ENCODE results near the gene ADAMTS14. TPM values are rescaled to one million over a fixed set of nuclear protein-coding genes. Genes with fewer than 3 reads are reported as not detected.

The ADAMTS14 gene
- total RNA-seq, 2 experiments from 2014 or later, result not detected

- DNase-seq, result no peak
- Mint-ChIP-seq H3K4me1 (ENCODE audit: low read depth) (peaks cover 2% of the 10 kb centered on the region), H3K27me3 (peaks cover 2% of the 10 kb centered on the region), H3K27ac (no peak overlapping the region), H3K9me3 (no peaks in the 10 kb centered on the region), H3K4me3 (no peak overlapping the region), H3K36me3 (no peaks in the 10 kb centered on the region)
- POLR2A ChIA-PET, result no interaction called here
- intact Hi-C loops (cut with micrococcal nuclease), result no loop called here
- CTCF ChIA-PET, result no interaction called here
Measured at GRCh38 chr10:70680899-70681730, 8.8 kb downstream of the ADAMTS14 start.

GRCh38 chr10:70681731-70682005 lies 9.4 kb downstream of the ADAMTS14 start:
- CTCF ChIA-PET, result no interaction called here
- Mint-ChIP-seq H3K36me3 (no peaks in the 10 kb centered on the region), H3K9me3 (no peaks in the 10 kb centered on the region), H3K27ac (no peak overlapping the region), H3K27me3 (no peaks in the 10 kb centered on the region), H3K4me1 (ENCODE audit: low read depth) (peaks cover 2% of the 10 kb centered on the region), H3K4me3 (no peak overlapping the region)
- DNase-seq, result no peak
- POLR2A ChIA-PET, result no interaction called here
- intact Hi-C loops (cut with micrococcal nuclease), result no loop called here

GRCh38 chr10:70682920-70683600 lies 10.8 kb downstream of the ADAMTS14 start:
- Mint-ChIP-seq H3K27ac (no peak overlapping the region), H3K4me3 (no peak overlapping the region), H3K9me3 (no peaks in the 10 kb centered on the region), H3K36me3 (no peaks in the 10 kb centered on the region), H3K27me3 (no peaks in the 10 kb centered on the region), H3K4me1 (ENCODE audit: low read depth) (no peaks in the 10 kb centered on the region)
- ChIA-PET CTCF (no interaction called here), POLR2A (no interaction called here)
- peak; percentile 17 for DNase-seq
- intact Hi-C loops (cut with micrococcal nuclease), result no loop called here

GRCh38 chr10:70683601-70683934 lies 11.3 kb downstream of the ADAMTS14 start:
- intact Hi-C loops (cut with micrococcal nuclease), result no loop called here
- DNase-seq, result no peak
- Mint-ChIP-seq H3K27me3 (no peaks in the 10 kb centered on the region), H3K36me3 (no peaks in the 10 kb centered on the region), H3K4me1 (ENCODE audit: low read depth) (no peaks in the 10 kb centered on the region), H3K9me3 (no peaks in the 10 kb centered on the region), H3K27ac (no peak overlapping the region), H3K4me3 (no peak overlapping the region)
- ChIA-PET POLR2A (no interaction called here), CTCF (no interaction called here)

GRCh38 chr10:70683940-70684339 lies 11.6 kb downstream of the ADAMTS14 start:
- Mint-ChIP-seq H3K4me3 (no peak overlapping the region), H3K9me3 (no peaks in the 10 kb centered on the region), H3K27me3 (no peaks in the 10 kb centered on the region), H3K4me1 (ENCODE audit: low read depth) (no peaks in the 10 kb centered on the region), H3K27ac (no peak overlapping the region), H3K36me3 (no peaks in the 10 kb centered on the region)
- ChIA-PET POLR2A (no interaction called here), CTCF (no interaction called here)
- no peak for DNase-seq
- intact Hi-C loops (cut with micrococcal nuclease), result no loop called here

- no peak for DNase-seq
- Mint-ChIP-seq H3K9me3 (no peaks in the 10 kb centered on the region), H3K36me3 (no peaks in the 10 kb centered on the region), H3K27ac (no peak overlapping the region), H3K27me3 (no peaks in the 10 kb centered on the region), H3K4me1 (ENCODE audit: low read depth) (no peaks in the 10 kb centered on the region), H3K4me3 (no peak overlapping the region)
- ChIA-PET CTCF (no interaction called here), POLR2A (no interaction called here)
- intact Hi-C loops (cut with micrococcal nuclease), result no loop called here
Measured at GRCh38 chr10:70684374-70684773, 12.1 kb downstream of the ADAMTS14 start.

- POLR2A ChIA-PET, result no interaction called here
- H3K36me3 Mint-ChIP-seq, result no peaks in the 10 kb centered on the region
- CTCF ChIA-PET, result no interaction called here
- H3K27ac Mint-ChIP-seq, result no peak overlapping the region
- intact Hi-C loops (cut with micrococcal nuclease), result no loop called here
- DNase-seq, result no peak
- no peaks in the 10 kb centered on the region for H3K27me3 Mint-ChIP-seq
- H3K4me3 Mint-ChIP-seq, result no peak overlapping the region
- no peaks in the 10 kb centered on the region for H3K4me1 Mint-ChIP-seq (ENCODE audit: low read depth)
- no peaks in the 10 kb centered on the region for H3K9me3 Mint-ChIP-seq
Measured at GRCh38 chr10:70684839-70685454, 12.6 kb downstream of the ADAMTS14 start.

GRCh38 chr10:70685455-70685911 lies 13.2 kb downstream of the ADAMTS14 start:
- DNase-seq, result no peak
- Mint-ChIP-seq H3K27ac (no peak overlapping the region), H3K9me3 (no peaks in the 10 kb centered on the region), H3K36me3 (no peaks in the 10 kb centered on the region), H3K27me3 (no peaks in the 10 kb centered on the region), H3K4me3 (no peak overlapping the region), H3K4me1 (ENCODE audit: low read depth) (no peaks in the 10 kb centered on the region)
- ChIA-PET CTCF (no interaction called here), POLR2A (no interaction called here)
- intact Hi-C loops (cut with micrococcal nuclease), result no loop called here

GRCh38 chr10:70688828-70689227 lies 16.5 kb downstream of the ADAMTS14 start:
- H3K27ac Mint-ChIP-seq, result no peak overlapping the region
- H3K9me3 Mint-ChIP-seq, result no peaks in the 10 kb centered on the region
- ChIA-PET CTCF (no interaction called here), POLR2A (no interaction called here)
- intact Hi-C loops (cut with micrococcal nuclease), result no loop called here
- no peak overlapping the region for H3K4me3 Mint-ChIP-seq
- H3K36me3 Mint-ChIP-seq, result no peaks in the 10 kb centered on the region
- H3K4me1 Mint-ChIP-seq (ENCODE audit: low read depth), result no peaks in the 10 kb centered on the region
- H3K27me3 Mint-ChIP-seq, result no peaks in the 10 kb centered on the region
- no peak for DNase-seq

GRCh38 chr10:70689661-70690060 lies 17.4 kb downstream of the ADAMTS14 start:
- no peak for DNase-seq
- no peaks in the 10 kb centered on the region for H3K27me3 Mint-ChIP-seq
- H3K9me3 Mint-ChIP-seq, result no peaks in the 10 kb centered on the region
- no peaks in the 10 kb centered on the region for H3K36me3 Mint-ChIP-seq
- H3K27ac Mint-ChIP-seq, result no peak overlapping the region
- intact Hi-C loops (cut with micrococcal nuclease), result no loop called here
- ChIA-PET CTCF (no interaction called here), POLR2A (no interaction called here)
- H3K4me3 Mint-ChIP-seq, result no peak overlapping the region
- no peaks in the 10 kb centered on the region for H3K4me1 Mint-ChIP-seq (ENCODE audit: low read depth)

GRCh38 chr10:70690589-70690988 lies 18.3 kb downstream of the ADAMTS14 start:
- POLR2A ChIA-PET, result no interaction called here
- H3K4me1 Mint-ChIP-seq (ENCODE audit: low read depth), result no peaks in the 10 kb centered on the region
- H3K27me3 Mint-ChIP-seq, result no peaks in the 10 kb centered on the region
- CTCF ChIA-PET, result no interaction called here
- no peak overlapping the region for H3K4me3 Mint-ChIP-seq
- H3K27ac Mint-ChIP-seq, result no peak overlapping the region
- no peaks in the 10 kb centered on the region for H3K9me3 Mint-ChIP-seq
- DNase-seq, result no peak
- intact Hi-C loops (cut with micrococcal nuclease), result no loop called here
- no peaks in the 10 kb centered on the region for H3K36me3 Mint-ChIP-seq

GRCh38 chr10:70691611-70692010 lies 19.3 kb downstream of the ADAMTS14 start:
- intact Hi-C loops (cut with micrococcal nuclease), result no loop called here
- Mint-ChIP-seq H3K4me1 (ENCODE audit: low read depth) (no peaks in the 10 kb centered on the region), H3K9me3 (no peaks in the 10 kb centered on the region), H3K27me3 (no peaks in the 10 kb centered on the region), H3K27ac (no peak overlapping the region), H3K36me3 (no peaks in the 10 kb centered on the region), H3K4me3 (no peak overlapping the region)
- CTCF ChIA-PET, result interaction anchor here (0.8 kb wide), 1 partner anchor 230 kb away, joined by 3 read pairs; no protein-coding TSS in a partner anchor
- DNase-seq, result no peak
- POLR2A ChIA-PET, result no interaction called here

GRCh38 chr10:70692043-70692603 lies 19.8 kb downstream of the ADAMTS14 start:
- H3K27me3 Mint-ChIP-seq, result no peaks in the 10 kb centered on the region
- no peak overlapping the region for H3K27ac Mint-ChIP-seq
- H3K4me3 Mint-ChIP-seq, result no peak overlapping the region
- POLR2A ChIA-PET, result no interaction called here
- H3K9me3 Mint-ChIP-seq, result no peaks in the 10 kb centered on the region
- DNase-seq, result no peak
- no peaks in the 10 kb centered on the region for H3K36me3 Mint-ChIP-seq
- H3K4me1 Mint-ChIP-seq (ENCODE audit: low read depth), result no peaks in the 10 kb centered on the region
- intact Hi-C loops (cut with micrococcal nuclease), result no loop called here
- CTCF ChIA-PET, result interaction anchor here (0.8 kb wide), 1 partner anchor 231 kb away, joined by 3 read pairs; no protein-coding TSS in a partner anchor
